NT2/D1 (cell line): ENCODE measurements around the gene DCX.

Experiments
- SUZ12 ChIP-seq: IDR thresholded peaks from 2 replicates; pipeline ENCODE4 v1.6.1; 2011; ENCODE audit not compliant: insufficient read length, insufficient read depth; ENCODE audit errors: extremely low read depth
- YY1 ChIP-seq: IDR thresholded peaks from 2 replicates; pipeline ENCODE4 v1.6.1; 2011; ENCODE audit not compliant: insufficient read length, insufficient read depth
- ZNF274 ChIP-seq: IDR thresholded peaks from 2 replicates; pipeline ENCODE4 v1.6.1; 2011; ENCODE audit warnings: mild to moderate bottlenecking, low read depth, low read length

GRCh38 chrX:111284631-111285293 is 127.2 kb downstream of the DCX start:
- TF ChIP-seq SUZ12 (no peak), ZNF274 (no peak), YY1 (no peak)
